HepG2 (cell line): ENCODE results near the gene APEX2. TPM values are rescaled to one million over a fixed set of nuclear protein-coding genes. Genes with fewer than 3 reads are reported as not detected.
"Not testable (repeated sequence)": the region's sequence is repeated elsewhere in the genome, so short reads cannot be mapped to it uniquely, and the experiment has no call there.

Experiments
- ATAC-seq: fragments of 200-7000 bp; cut with Tn5 transposase; 3 replicates; pipeline ENCODE4 v1.9.1; 2020; ENCODE audit warnings: mild to moderate bottlenecking, moderate library complexity
- BruUV-seq: library from RNA; stranded (reverse); fragments of 400-500 nt; replicated peaks from 2 replicates; lab custom pipeline; 2021; lab: Mats Ljungman, UMichigan
- CTCF ChIA-PET: fragments of 300-600 bp; formaldehyde crosslinking; extraction: SDS; loops from one replicate; lab custom pipeline; 2021; ENCODE audit warnings: low total read pairs, inconsistent platforms, low intra/inter-chr PET ratio; lab: Yijun Ruan, JAX
- POLR2A ChIA-PET: fragments of 350-600 bp; sonication (Branson Sonifier 250); formaldehyde crosslinking; loops from one replicate; lab custom pipeline; 2020; ENCODE audit warnings: antibody characterized with exemption, inconsistent platforms; lab: Yijun Ruan, JAX
- DNase-seq: peaks from one replicate; pipeline ENCODE4 v3.0.0-alpha.2; 2015; ENCODE audit warnings: low spot score
- FAIRE-seq: peaks from 3 replicates; lab custom pipeline; 2011; peaks lifted over from hg19 to GRCh38; lab: Jason Lieb, UNC
- H2AFZ ChIP-seq: one replicate; pipeline ENCODE4 v1.6.1; 2011; ENCODE audit warnings: low read length, inconsistent platforms
- H3K27ac ChIP-seq: fragments of 300-600 bp; 3 replicates; pipeline ENCODE4 v1.8.0; 2011; ENCODE audit warnings: mixed run types, mild to moderate bottlenecking, mixed read lengths, low read length, inconsistent platforms; ENCODE audit not compliant: insufficient read depth; ENCODE audit errors: extremely low read length
- H3K27me3 ChIP-seq, 2 experiments: fragments of 200-600 bp in 1 of 2; 2 replicates in 1 of 2; 3 replicates in 1 of 2; pipeline versions ENCODE4 v1.6.0 to v1.8.0; 2011; ENCODE audit warnings: low read length in 2 of 2, mild to moderate bottlenecking in 2 of 2, moderate library complexity in 2 of 2, inconsistent platforms in 1 of 2; ENCODE audit not compliant: insufficient read depth in 2 of 2, control insufficient read depth in 1 of 2
- H3K36me3 ChIP-seq, 2 experiments: fragments of 200-600 bp in 1 of 2; replicated peaks in 1 of 2; 2 replicates in 1 of 2; 3 replicates in 1 of 2; pipeline versions ENCODE4 v1.5.1 to v1.8.0; 2011; ENCODE audit warnings: low read length in 2 of 2, inconsistent platforms in 1 of 2; ENCODE audit not compliant: insufficient read depth in 2 of 2, control insufficient read depth in 1 of 2
- H3K4me1 ChIP-seq: 2 replicates; pipeline ENCODE4 v1.5.1; 2012; ENCODE audit warnings: low read length, inconsistent platforms; ENCODE audit not compliant: insufficient read depth
- H3K4me2 ChIP-seq: 2 replicates; pipeline ENCODE4 v1.6.0; 2011; ENCODE audit warnings: low read depth, low read length, inconsistent platforms
- H3K4me3 ChIP-seq, 3 experiments: fragments of 200-600 bp in 1 of 3; sonication (generic), shearing (Covaris generic) in 1 of 3; replicated peaks in 1 of 3; 2 replicates each; pipeline ENCODE4 v1.5.1; 2011 to 2016; ENCODE audit warnings: low read length in 3 of 3, inconsistent platforms in 2 of 3, low read depth in 2 of 3, mild to moderate bottlenecking in 2 of 3, control low read depth in 1 of 3, mixed read lengths in 1 of 3; ENCODE audit not compliant: insufficient read depth in 1 of 3
- H3K79me2 ChIP-seq: one replicate; pipeline ENCODE4 v1.6.1; 2011; ENCODE audit warnings: low read length, inconsistent platforms; ENCODE audit not compliant: insufficient read depth
- H3K9ac ChIP-seq: 2 replicates; pipeline ENCODE4 v1.6.0; 2011; ENCODE audit warnings: mild to moderate bottlenecking, low read depth, low read length, inconsistent platforms; ENCODE audit not compliant: insufficient read depth
- H3K9me3 ChIP-seq: 2 replicates; pipeline ENCODE4 v1.5.1; 2012; ENCODE audit warnings: mild to moderate bottlenecking, low read length
- H4K20me1 ChIP-seq: 2 replicates; pipeline ENCODE4 v1.6.0; 2011; ENCODE audit warnings: inconsistent platforms, mild to moderate bottlenecking, low read length, moderate library complexity; ENCODE audit not compliant: insufficient read depth
- PREB ChIP-seq: sonication (generic); formaldehyde crosslinking; IDR thresholded peaks from 2 replicates; pipeline ENCODE4 v1.4.0; 2020; ENCODE audit warnings: missing genetic modification reagents
- TCF7 ChIP-seq: sonication (generic); IDR thresholded peaks from 2 replicates; pipeline ENCODE4 v1.6.1; 2016; ENCODE audit warnings: antibody characterized with exemption, low read depth
- TRAFD1 ChIP-seq: sonication (generic); formaldehyde crosslinking; IDR thresholded peaks from 2 replicates; pipeline ENCODE4 v1.5.1; 2020; ENCODE audit warnings: missing genetic modification reagents, mild to moderate bottlenecking, borderline replicate concordance
- ZKSCAN5 ChIP-seq: sonication (generic); formaldehyde crosslinking; IDR thresholded peaks from 2 replicates; pipeline ENCODE4 v1.5.1; 2020; ENCODE audit warnings: mild to moderate bottlenecking, missing genetic modification reagents
- ZNF335 ChIP-seq: sonication (generic); formaldehyde crosslinking; IDR thresholded peaks from 2 replicates; pipeline ENCODE4 v1.4.0; 2020; ENCODE audit warnings: missing genetic modification reagents
- WGBS: methylation state at CpG from one replicate; pipeline ENCODE4 v1.1.6; 2017; ENCODE audit warnings: low lambda C conversion rate; 5-methylcytosine and 5-hydroxymethylcytosine counted together
- in situ Hi-C: cut with HindIII; loops from 2 replicates; pipeline ENCODE4 v1.10.0; 2017; ENCODE audit warnings: low pct_unique_long_range_greater_than_20kb; ENCODE audit not compliant: extremely low pct_ligation_motif_present
- intact Hi-C: fragments of 100-400 bp; cut with micrococcal nuclease; formaldehyde crosslinking; loops from one replicate; pipeline ENCODE4 v1.10.0; 2022; ENCODE audit not compliant: unreplicated experiment
- polyA plus RNA-seq, 8 experiments: library from polyadenylated mRNA; depleted of rRNA in 3 of 8; stranded (reverse) in 7 of 8; unstranded in 1 of 8; fragments of >200 nt; fragmentation: Illumina TruSeq in 4 of 8; extraction: Trizol in 4 of 8; gene quantifications; 2 replicates each; pipeline versions ENCODE4 v1.2.1 to v1.2.3, GENCODE V29; 2011 to 2016; ENCODE audit warnings: low read depth in 4 of 8, missing spikeins in 1 of 8, mixed read lengths in 1 of 8; ENCODE audit not compliant: insufficient read depth in 1 of 8
- total RNA-seq, 5 experiments: library from RNA; depleted of rRNA; stranded (reverse); fragments of >200 nt; fragmentation: Illumina TruSeq; extraction: Trizol; gene quantifications; 2 replicates each; pipeline ENCODE4 v1.2.3, GENCODE V29; 2016; ENCODE audit warnings: low read depth in 1 of 5
- TF ChIP-seq, protein P1 (sequence below): sonication (generic); formaldehyde crosslinking; IDR thresholded peaks from 2 replicates; pipeline ENCODE4 v1.9.0; 2021; ENCODE audit warnings: missing genetic modification reagents, borderline replicate concordance

Gene APEX2
- total and polyA plus RNA-seq, 2 of the 13 experiments (the other 11 are each of a cell fraction or from before 2014, with no cell fraction given), result 12.7 to 17.8 TPM

DNA sequence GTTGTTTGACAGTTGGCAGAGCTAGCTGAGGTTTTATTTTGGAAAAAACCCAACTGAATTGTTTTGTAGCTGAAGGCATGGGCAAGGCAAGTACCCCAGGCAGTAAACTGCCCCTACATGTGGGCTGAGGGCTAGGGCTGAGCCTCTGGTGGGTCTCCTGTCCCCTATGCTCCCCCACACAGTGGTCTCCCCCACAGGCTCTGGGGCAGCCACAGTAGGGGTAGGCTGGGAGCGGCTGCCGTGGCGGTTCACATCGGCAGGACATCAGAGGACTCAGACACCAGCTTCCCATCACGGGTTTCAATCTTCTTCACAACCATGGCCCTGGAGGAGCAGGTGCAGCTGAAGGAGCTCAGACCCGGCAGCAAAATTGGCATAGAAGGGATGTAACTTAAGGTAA, 41.4 kb downstream of the APEX2 start (continued):
- no peak for TF ChIP-seq PREB (CRISPR knock-in tag)
- TF ChIP-seq, all 625 proteins: peak for 0

- H3K27ac ChIP-seq, FAIRE-seq, BruUV-seq, in situ Hi-C loops, H3K4me3 ChIP-seq, H3K27me3 ChIP-seq, H4K20me1 ChIP-seq, H3K9me3 ChIP-seq, H3K36me3 ChIP-seq, ATAC-seq, H3K9ac ChIP-seq, H2AFZ ChIP-seq, POLR2A ChIA-PET, H3K4me2 ChIP-seq, DNase-seq, CTCF ChIA-PET, H3K79me2 ChIP-seq, intact Hi-C loops, H3K4me1 ChIP-seq: not testable (repeated sequence)
- WGBS, result 74% methylated on average over 2 of the region's 2 CpGs
Observed at GRCh38 chrX:55050599-55050998, 50.4 kb downstream of the APEX2 start.

DNA sequence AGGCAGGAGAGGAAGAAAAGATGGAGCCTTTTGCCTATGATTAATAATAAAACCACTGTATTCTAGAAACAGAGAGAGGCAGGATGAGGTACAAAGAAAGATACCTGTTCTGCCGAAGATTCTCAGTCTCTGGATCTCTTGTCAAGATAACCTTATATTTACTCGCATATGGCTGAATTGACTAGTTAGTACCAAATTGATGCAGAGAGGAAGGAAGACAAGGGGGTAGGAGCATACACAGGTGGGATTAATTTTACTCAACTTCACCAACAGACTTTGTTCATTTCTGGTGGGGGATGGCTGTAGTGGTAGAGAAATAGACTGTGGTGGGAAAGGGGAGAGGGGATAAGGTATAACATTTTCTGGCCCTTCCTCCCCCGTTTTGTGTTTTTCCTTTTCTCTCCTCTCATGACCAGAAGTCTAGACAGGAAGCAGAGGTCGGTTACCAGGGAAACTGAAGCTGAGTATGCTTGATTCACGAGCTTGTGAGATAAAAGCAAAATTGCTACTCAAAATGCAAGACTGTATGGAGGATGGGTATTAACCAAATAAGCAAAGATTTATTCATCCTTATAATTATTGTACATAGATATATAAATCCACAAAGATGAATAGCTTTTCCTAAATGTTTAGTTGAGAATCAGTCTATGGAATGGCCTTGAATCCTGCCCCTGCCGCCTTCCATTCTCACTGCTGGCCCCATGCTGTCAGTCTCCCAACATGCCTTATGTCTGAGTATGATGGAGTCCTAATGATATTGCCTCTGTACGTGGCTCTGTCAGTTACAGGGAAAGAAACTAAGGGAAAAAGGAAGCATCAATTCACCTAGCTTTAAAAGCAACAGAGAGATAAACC, 56.9 kb downstream of the APEX2 start:
- no peaks in the 10 kb centered on the region for H4K20me1 ChIP-seq
- ATAC-seq (no peak), DNase-seq (no peak), FAIRE-seq (no peak)
- ChIA-PET CTCF (interaction anchor here (1.2 to 1.8 kb wide), 2 partner anchors 166 to 231 kb away, joined by 6 to 17 read pairs; no protein-coding TSS in a partner anchor), POLR2A (interaction anchor here (1.0 kb wide), 1 partner anchor 417 kb away, joined by 4 read pairs; no protein-coding TSS in a partner anchor)
- intact Hi-C loops (loop anchor here (5.0 kb wide), 1 partner anchor 230 kb away; no protein-coding TSS in a partner anchor), in situ Hi-C loops (no loop called here)
- H3K9me3 ChIP-seq, result no peaks in the 10 kb centered on the region
- no peak overlapping the region for H2AFZ ChIP-seq
- H3K27me3 ChIP-seq, result no peaks in the 10 kb centered on the region
- no peak overlapping the region for H3K4me2 ChIP-seq
- BruUV-seq, result no TSS peak
- H3K4me1 ChIP-seq, result no peaks in the 10 kb centered on the region
- H3K27ac ChIP-seq, result no peak overlapping the region
- H3K79me2 ChIP-seq, result no peaks in the 10 kb centered on the region
- H3K9ac ChIP-seq, result no peak overlapping the region
- no peak overlapping the region for H3K4me3 ChIP-seq
- no peaks in the 10 kb centered on the region for H3K36me3 ChIP-seq
- 33% methylated on average over 7 of the region's 7 CpGs for WGBS
- TF ChIP-seq TRAFD1 (CRISPR knock-in tag) (no peak), TCF7 (no peak), ZKSCAN5 (CRISPR knock-in tag) (no peak), ZNF335 (CRISPR knock-in tag) (no peak)
- TF ChIP-seq, protein P1, sequence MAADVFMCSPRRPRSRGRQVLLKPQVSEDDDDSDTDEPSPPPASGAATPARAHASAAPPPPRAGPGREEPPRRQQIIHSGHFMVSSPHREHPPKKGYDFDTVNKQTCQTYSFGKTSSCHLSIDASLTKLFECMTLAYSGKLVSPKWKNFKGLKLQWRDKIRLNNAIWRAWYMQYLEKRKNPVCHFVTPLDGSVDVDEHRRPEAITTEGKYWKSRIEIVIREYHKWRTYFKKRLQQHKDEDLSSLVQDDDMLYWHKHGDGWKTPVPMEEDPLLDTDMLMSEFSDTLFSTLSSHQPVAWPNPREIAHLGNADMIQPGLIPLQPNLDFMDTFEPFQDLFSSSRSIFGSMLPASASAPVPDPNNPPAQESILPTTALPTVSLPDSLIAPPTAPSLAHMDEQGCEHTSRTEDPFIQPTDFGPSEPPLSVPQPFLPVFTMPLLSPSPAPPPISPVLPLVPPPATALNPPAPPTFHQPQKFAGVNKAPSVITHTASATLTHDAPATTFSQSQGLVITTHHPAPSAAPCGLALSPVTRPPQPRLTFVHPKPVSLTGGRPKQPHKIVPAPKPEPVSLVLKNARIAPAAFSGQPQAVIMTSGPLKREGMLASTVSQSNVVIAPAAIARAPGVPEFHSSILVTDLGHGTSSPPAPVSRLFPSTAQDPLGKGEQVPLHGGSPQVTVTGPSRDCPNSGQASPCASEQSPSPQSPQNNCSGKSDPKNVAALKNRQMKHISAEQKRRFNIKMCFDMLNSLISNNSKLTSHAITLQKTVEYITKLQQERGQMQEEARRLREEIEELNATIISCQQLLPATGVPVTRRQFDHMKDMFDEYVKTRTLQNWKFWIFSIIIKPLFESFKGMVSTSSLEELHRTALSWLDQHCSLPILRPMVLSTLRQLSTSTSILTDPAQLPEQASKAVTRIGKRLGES, result no peak
